IPS-NIHi7 (cell line): ENCODE results near the gene RAB39A.
"Not testable (repeated sequence)": the region's sequence is repeated elsewhere in the genome, so short reads cannot be mapped to it uniquely, and the experiment has no call there.

ENCODE experiments used
- DNase-seq: peaks from one replicate; pipeline ENCODE4 v3.0.0; 2012; ENCODE audit warnings: mixed read lengths; ENCODE audit errors: extremely low spot score

Gene RAB39A, protein sequence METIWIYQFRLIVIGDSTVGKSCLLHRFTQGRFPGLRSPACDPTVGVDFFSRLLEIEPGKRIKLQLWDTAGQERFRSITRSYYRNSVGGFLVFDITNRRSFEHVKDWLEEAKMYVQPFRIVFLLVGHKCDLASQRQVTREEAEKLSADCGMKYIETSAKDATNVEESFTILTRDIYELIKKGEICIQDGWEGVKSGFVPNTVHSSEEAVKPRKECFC

DNA sequence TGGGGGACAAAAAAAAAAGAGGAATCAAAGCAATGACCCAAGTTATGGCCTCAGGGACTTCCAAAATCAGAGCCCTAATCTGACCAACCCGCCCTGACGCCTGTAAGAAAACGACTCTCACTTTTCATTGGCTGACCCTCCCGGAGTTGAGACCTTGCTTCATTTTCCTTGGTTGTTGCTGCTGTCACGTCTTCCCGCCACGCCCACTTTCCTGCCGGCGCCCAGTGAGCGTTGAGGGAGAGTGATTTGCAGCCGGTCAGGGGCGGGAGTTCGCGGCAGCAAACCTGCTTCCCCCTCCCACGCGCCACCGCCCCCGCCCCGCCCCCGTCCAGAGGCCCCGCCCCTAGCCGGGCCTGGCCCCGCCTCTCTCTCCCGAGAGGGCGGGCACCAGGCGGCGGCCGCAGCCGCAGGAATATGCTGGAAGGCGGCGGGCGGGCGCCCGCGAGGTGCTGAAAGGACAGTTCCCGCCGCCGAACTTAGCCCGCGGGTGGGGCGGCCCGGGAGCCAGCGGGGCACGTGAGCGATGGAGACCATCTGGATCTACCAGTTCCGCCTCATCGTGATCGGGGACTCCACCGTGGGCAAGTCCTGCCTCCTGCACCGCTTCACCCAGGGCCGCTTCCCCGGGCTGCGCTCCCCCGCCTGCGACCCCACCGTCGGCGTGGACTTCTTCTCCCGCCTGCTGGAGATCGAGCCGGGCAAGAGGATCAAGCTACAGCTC is at the start of gene RAB39A:
Gene RAB39A (plus strand): TSS at position 403 of the 721 bp plus-strand sequence. CDS start 121 bp downstream, at position 524.
- DNase-seq, result peak; percentile 100

- not testable (repeated sequence) for DNase-seq
Observed at GRCh38 chr11:107881471-107881870, 46.8 kb upstream of the RAB39A start.

DNA sequence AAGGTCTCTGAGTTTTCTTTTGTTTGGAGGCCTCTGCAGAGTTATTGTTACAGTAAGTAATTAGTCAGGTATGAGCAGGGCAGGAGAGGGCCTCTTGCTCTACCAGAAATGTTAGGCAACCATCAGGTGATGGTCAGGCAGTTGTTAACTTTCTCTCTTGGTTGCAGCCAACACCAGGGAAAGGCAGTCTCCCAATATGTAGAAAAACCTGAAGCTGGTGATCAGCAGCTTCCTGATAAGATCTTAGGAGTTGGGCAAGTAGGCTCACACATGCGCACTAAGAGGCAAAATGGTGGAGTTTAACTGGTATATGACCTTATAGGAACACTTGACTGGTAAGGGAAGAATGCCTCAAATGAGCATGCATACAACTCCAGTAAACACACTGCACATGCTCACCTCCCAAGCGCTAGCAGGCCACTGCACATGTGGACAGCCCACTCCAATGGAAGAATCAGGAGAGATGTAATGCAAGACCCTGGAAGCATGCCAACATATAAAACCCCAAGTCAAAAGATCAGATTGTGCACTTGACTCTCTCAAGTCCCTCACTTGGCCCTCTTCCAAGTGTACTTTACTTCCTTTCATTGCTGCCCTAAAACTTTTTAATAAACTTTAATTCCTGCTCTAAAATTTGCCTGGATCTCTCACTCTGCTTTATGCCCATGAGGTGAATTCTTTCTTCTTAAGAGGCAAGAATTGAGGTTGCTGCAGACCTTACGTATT is 46.0 kb upstream of the RAB39A start:
- no peak for DNase-seq

GRCh38 chr11:107898270-107898669 is 30.0 kb upstream of the RAB39A start:
- DNase-seq, result peak; percentile 34

DNA sequence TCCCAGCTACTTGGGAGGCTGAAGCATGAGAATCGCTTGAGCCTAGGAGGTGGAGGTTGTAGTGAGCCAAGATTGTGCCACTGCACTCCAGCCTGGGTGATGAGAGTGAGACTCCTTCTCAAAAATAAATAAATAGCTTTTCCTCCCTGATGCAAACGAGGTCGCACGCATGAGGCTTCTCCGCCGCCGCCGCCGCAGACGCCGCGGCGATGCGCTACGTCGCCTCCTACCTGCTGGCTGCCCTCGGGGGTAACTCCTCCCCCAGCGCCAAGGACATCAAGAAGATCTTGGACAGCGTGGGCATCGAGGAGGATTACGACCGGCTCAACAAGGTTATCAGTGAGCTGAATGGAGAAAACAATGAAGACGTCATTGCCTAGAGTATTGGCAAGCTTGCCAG is 20.0 kb upstream of the RAB39A start:
- DNase-seq, result no peak

GRCh38 chr11:107912415-107912814 is 15.8 kb upstream of the RAB39A start:
- not testable (repeated sequence) for DNase-seq

DNA sequence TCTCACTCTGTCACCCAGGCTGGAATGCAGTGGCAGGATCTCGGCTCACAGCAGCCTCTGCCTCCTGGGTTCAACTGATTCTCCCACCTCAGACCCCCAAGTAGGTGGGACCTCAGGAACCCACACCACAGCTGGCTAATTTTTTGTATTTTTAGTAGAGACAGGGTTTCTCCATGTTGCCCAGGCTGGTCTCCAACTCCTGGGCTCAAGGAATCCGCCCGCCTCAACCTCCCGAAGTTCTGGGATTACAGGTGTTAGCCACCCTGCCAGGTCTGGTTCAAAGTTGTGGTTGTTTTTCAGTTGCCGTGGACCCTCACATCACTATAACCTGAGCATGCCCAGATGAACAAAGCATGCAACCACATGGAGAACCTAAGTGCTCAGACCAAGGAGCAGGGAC is 13.0 kb upstream of the RAB39A start:
- no peak for DNase-seq

DNA sequence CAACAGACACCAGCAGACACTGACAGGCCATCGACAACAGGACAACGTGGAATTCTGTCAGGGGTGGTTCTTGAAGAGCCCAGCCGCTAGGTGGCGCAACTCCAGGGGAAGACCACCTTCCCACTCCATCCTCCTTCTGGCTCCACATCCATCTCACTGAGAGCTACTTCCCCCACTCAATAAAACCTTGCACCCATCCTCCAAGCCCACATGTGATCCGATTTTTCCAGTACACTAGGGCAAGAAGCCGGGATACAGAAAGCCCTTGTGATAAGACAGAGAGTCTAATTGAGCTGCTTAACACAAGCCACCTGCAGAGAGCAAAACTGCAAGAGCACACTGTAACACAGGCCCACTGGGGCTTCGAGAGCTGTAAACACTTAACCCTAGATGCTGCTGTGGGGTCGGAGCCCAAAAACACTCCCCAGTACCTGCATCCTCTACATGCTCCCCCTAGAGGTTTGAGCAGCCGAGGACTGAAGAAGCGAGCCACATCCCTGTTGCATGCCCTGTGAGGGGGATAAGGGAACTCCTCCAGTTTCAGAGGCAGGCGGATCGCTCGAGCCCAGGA is 11.5 kb upstream of the RAB39A start:
- peak; percentile 69 for DNase-seq

DNA sequence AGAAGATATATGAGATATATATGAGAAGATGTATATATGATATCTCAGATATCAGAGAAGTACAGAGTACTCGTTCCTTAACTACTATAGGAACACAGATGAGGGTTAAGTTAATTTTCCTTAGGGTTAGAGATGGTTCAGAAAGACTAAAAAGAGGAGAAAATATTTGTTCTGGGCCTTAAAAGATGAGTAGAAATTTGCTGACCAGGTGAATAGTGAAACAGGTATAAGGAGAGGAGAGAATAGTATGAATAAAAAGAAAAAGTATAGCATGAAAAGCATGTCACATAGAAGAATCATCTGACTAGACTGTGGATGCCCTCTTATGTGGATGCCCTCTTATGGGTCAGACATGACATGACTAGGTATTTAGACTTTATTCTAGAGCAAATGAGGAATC is 6.3 kb upstream of the RAB39A start:
- DNase-seq, result no peak

DNA sequence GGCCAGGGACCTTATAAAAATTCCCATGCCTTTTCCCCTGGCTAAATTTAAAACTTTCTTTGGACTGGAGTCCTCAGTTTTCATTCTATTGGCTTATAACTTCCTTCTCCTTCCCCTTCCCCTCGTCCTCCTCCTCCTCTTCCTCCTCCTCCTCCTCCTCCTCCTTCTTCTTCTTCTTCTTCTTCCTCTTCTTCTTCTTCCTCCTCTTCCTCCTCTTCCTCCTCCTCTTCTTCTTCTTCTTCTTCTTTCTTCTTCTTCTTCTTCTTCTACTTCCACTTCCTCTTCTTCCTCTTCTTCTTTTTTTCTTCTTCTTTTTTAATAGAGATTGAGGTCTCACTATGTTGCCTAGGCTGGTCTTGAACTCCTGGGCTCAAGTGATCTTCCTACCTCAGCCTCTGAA is 4.7 kb upstream of the RAB39A start:
- DNase-seq, result not testable (repeated sequence)

DNA sequence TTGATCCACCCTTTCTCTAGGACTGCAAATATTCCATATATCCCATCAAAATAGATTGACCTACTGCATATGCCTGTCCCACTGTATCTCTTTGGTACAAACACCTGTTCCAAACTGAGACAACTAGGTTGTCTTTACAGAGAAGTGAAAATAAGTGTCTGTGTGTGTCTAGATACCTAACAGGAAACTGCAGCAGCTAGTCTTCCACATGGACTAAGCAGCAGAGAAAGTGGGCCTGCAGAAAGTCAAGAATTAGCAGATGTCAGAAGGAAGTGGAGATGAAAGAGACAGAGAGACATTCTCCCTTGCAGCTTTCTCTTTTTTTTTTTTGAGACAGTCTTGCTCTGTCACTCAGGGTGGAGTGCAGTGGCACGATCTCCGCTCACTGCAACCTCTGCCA is 3.9 kb upstream of the RAB39A start:
- no peak for DNase-seq

- DNase-seq, result no peak
Observed at GRCh38 chr11:107927559-107927958, 689 bp upstream of the RAB39A start.

- DNase-seq, result peak; percentile 70
Observed at GRCh38 chr11:107928767-107929507, 689 bp downstream of the RAB39A start.

- DNase-seq, result peak; percentile 17
Observed at GRCh38 chr11:107929611-107930200, 1.5 kb downstream of the RAB39A start.

- DNase-seq, result no peak
Observed at GRCh38 chr11:107931206-107931605, 3.0 kb downstream of the RAB39A start.

DNA sequence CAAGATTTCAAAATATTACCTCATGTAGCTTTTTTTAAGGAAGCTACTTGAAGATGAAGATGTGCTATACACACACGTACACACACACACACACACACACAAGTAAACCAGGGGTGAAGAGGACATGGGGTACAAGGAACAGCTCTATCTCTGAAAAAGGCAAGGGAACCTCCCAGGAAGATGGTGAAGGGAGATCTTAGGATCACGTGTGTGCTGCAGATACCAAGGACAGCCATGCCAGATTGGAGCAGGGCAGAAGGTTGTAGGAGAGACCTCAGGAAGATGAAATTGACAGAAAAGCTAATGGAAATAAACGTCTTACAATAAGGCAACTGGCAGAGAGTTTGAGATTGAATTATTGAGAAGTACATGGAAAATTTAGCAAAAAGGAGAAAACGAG is 19.7 kb downstream of the RAB39A start:
- DNase-seq, result no peak

GRCh38 chr11:107948328-107948727 is 20.1 kb downstream of the RAB39A start:
- not testable (repeated sequence) for DNase-seq

DNA sequence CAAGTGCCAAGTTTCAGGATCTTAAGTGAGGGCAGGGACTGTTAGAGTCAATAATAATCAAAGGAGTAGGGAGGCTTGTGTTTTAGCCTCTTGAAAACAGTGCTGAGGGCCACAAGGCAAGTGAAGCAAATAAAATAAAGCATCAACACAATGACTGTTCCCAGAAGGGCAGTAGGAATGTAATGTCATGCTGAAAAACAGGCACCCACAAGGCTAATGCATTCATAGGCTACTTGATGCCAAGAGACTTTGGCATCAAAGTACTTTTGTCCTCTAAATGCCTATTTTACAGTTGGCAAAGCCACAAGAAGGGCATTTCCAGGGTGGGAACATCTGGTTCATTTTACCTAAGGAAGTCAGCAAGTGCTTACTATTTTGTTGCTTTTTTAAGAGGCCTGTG is 22.9 kb downstream of the RAB39A start:
- no peak for DNase-seq

GRCh38 chr11:107953446-107953845 is 25.2 kb downstream of the RAB39A start:
- DNase-seq, result no peak

- no peak for DNase-seq
Observed at GRCh38 chr11:107956543-107956942, 28.3 kb downstream of the RAB39A start.

DNA sequence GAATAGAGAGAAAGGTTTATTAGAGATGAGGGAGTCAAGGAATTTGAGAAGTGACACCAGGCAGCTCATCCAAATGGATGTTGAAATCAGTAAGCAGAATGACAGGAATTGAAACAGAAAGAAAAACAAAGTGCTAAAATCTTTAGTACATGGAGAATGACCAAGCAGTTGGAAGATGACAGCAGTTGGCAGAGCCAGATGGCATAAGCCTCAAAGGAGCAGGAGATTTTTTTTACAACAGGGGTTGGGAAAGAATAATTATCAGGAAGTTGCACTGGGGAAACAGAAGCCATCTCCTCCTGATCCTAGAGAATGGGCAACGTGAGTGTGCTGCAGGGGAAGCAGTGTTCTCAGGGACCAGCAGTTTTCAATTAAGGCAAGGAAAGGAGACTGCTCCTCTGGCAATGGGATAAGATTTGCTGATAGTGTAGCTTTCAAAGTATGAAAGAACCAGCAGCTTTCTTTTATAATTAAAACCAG is 28.9 kb downstream of the RAB39A start:
- DNase-seq, result no peak
